K562 (cell line): ENCODE data around the gene NMT1. TPM values are rescaled to one million over a fixed set of nuclear protein-coding genes. Genes with fewer than 3 reads are reported as not detected.

Experiments
- E2F6 ChIP-seq, 2 experiments: IDR thresholded peaks; 2 replicates each; pipeline ENCODE4 v1.6.1; 2011; ENCODE audit warnings: borderline replicate concordance in 1 of 2, control low read depth in 1 of 2, low read depth in 1 of 2, low read length in 1 of 2, mild to moderate bottlenecking in 1 of 2, mixed read lengths in 1 of 2, moderate library complexity in 1 of 2; ENCODE audit not compliant: insufficient read depth in 1 of 2, insufficient read length in 1 of 2, poor library complexity in 1 of 2, severe bottlenecking in 1 of 2; ENCODE audit errors: extremely low read depth in 1 of 2
- NRF1 ChIP-seq, 2 experiments: fragments of 450-650 bp; IDR thresholded peaks in 1 of 2; conservative IDR thresholded peaks in 1 of 2; 2 replicates each; pipeline ENCODE4 v1.6.1; 2014; ENCODE audit warnings: mild to moderate bottlenecking in 2 of 2
- PYGO2 ChIP-seq: fragments of 450-650 bp; IDR thresholded peaks from 2 replicates; pipeline ENCODE4 v1.6.1; 2016; ENCODE audit warnings: mild to moderate bottlenecking, missing genetic modification characterization, moderate library complexity, missing compliant biosample characterization
- SFPQ ChIP-seq: fragments of 200-400 bp; formaldehyde crosslinking; IDR thresholded peaks from 2 replicates; pipeline ENCODE4 v1.6.1; 2017; ENCODE audit warnings: mild to moderate bottlenecking, low read depth, low read length, moderate library complexity
- SIN3B ChIP-seq: fragments of 450-650 bp; IDR thresholded peaks from 2 replicates; pipeline ENCODE4 v1.6.1; 2017; ENCODE audit warnings: low read depth, mild to moderate bottlenecking, moderate library complexity
- YY1 ChIP-seq, 3 experiments: IDR thresholded peaks; 2 replicates each; pipeline ENCODE4 v1.6.1; 2011; ENCODE audit warnings: low read length in 2 of 3, mild to moderate bottlenecking in 2 of 3, moderate library complexity in 2 of 3, borderline replicate concordance in 1 of 3, control low read depth in 1 of 3, low read depth in 1 of 3; ENCODE audit not compliant: insufficient read depth in 3 of 3, insufficient replicate concordance in 2 of 3, control insufficient read depth in 1 of 3, insufficient read length in 1 of 3; ENCODE audit errors: extremely low read depth in 1 of 3
- ZNF655 ChIP-seq: fragments of 250-450 bp; sonication (Bioruptor Pico); IDR thresholded peaks from 2 replicates; pipeline ENCODE4 v1.5.0; 2021
- polyA plus RNA-seq, 8 experiments: library from polyadenylated mRNA; depleted of rRNA in 4 of 8; stranded (reverse) in 5 of 8; unstranded in 3 of 8; fragments of >200 nt; fragmentation: Nextera tagmentation in 2 of 8; fragmentation: Illumina TruSeq in 1 of 8; extraction: Ambion mirVana in 2 of 8; extraction: Trizol in 1 of 8; gene quantifications; 2 replicates each; pipeline versions ENCODE4 v1.2.1 to v1.2.3, GENCODE V29; 2011 to 2014; ENCODE audit warnings: inconsistent platforms in 1 of 8, missing spikeins in 1 of 8
- total RNA-seq, 7 experiments: library from RNA; depleted of rRNA in 6 of 7; stranded (reverse); fragments of >200 nt in 6 of 7; fragmentation: Illumina TruSeq in 2 of 7; extraction: Trizol in 2 of 7; gene quantifications; 2 replicates each; pipeline versions ENCODE4 v1.2.1 to v1.2.3, GENCODE V29; 2011 to 2021; ENCODE audit warnings: low replicate concordance in 1 of 7
- TF ChIP-seq, protein P1 (sequence below): fragments of 450-650 bp; conservative IDR thresholded peaks from 2 replicates; pipeline ENCODE4 v1.6.1; 2016; ENCODE audit warnings: missing genetic modification characterization, low read depth, mild to moderate bottlenecking, control low read depth, missing compliant biosample characterization

Gene NMT1
- total and polyA plus RNA-seq, 9 of the 15 experiments (the other 6 are each of a cell fraction or from before 2014, with no cell fraction given) = 86.7 to 569 (median 213) TPM

- TF ChIP-seq ZNF655 (CRISPR knock-in tag) (no peak), SFPQ (no peak), PYGO2 (peak; percentile 47; the same call in 1 of the 2 replicates), SIN3B (peak; percentile 58), NRF1 (conservative IDR thresholded peaks at IDR 0.05 in 1 of 2, IDR thresholded peaks at IDR 0.05 in 1 of 2) (no peak), YY1 (IDR thresholded peaks at IDR 0.05; ENCODE audit: borderline replicate concordance in 1 of 3, control insufficient read depth in 1 of 3, extremely low read depth in 1 of 3, insufficient read depth in 3 of 3, insufficient read length in 1 of 3, insufficient replicate concordance in 2 of 3, low read depth in 1 of 3, low read length in 2 of 3) (peak in 2 of 3 experiments; percentile 2 to 5), E2F6 (IDR thresholded peaks at IDR 0.05; ENCODE audit: borderline replicate concordance in 1 of 2, extremely low read depth in 1 of 2, insufficient read depth in 1 of 2, insufficient read length in 1 of 2, low read depth in 1 of 2, low read length in 1 of 2, poor library complexity in 1 of 2, severe bottlenecking in 1 of 2) (no peak)
- TF ChIP-seq, protein P1, sequence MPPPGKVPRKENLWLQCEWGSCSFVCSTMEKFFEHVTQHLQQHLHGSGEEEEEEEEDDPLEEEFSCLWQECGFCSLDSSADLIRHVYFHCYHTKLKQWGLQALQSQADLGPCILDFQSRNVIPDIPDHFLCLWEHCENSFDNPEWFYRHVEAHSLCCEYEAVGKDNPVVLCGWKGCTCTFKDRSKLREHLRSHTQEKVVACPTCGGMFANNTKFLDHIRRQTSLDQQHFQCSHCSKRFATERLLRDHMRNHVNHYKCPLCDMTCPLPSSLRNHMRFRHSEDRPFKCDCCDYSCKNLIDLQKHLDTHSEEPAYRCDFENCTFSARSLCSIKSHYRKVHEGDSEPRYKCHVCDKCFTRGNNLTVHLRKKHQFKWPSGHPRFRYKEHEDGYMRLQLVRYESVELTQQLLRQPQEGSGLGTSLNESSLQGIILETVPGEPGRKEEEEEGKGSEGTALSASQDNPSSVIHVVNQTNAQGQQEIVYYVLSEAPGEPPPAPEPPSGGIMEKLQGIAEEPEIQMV = no peak
These were observed 86.6 kb downstream of the NMT1 start (continued) for GRCh38 chr17:45147581-45148182.
